IMR-90 (cell line): Measurements from ENCODE around the gene CELA3B.
"Not testable (repeated sequence)": the region's sequence is repeated elsewhere in the genome, so short reads cannot be mapped to it uniquely, and the experiment has no call there.

Experiments used
- BHLHE40 ChIP-seq: fragments of 150-350 bp; IDR thresholded peaks from 2 replicates; pipeline ENCODE4 v1.6.1; 2016; ENCODE audit warnings: mild to moderate bottlenecking, low read depth, low read length
- CEBPB ChIP-seq: IDR thresholded peaks from 2 replicates; pipeline ENCODE4 v1.6.1; 2012; ENCODE audit warnings: low read depth, low read length, improper control_type of control experiment
- CHD1 ChIP-seq: IDR thresholded peaks from 2 replicates; pipeline ENCODE4 v1.6.1; 2012; ENCODE audit warnings: low read depth, low read length, improper control_type of control experiment
- FOS ChIP-seq: fragments of 150-350 bp; IDR thresholded peaks from 2 replicates; pipeline ENCODE4 v1.6.1; 2016; ENCODE audit warnings: low read depth, low read length
- MAFK ChIP-seq: IDR thresholded peaks from 2 replicates; pipeline ENCODE4 v1.6.1; 2012; ENCODE audit warnings: low read depth, low read length, improper control_type of control experiment
- MXI1 ChIP-seq: IDR thresholded peaks from 2 replicates; pipeline ENCODE4 v1.6.1; 2012; ENCODE audit warnings: low read depth, mild to moderate bottlenecking, low read length, moderate library complexity, borderline replicate concordance
- POLR2A ChIP-seq: IDR thresholded peaks from 2 replicates; pipeline ENCODE4 v1.6.1; 2012; ENCODE audit warnings: mild to moderate bottlenecking, low read depth, low read length
- RAD21 ChIP-seq: IDR thresholded peaks from 2 replicates; pipeline ENCODE4 v1.6.1; 2012; ENCODE audit warnings: low read length, improper control_type of control experiment
- RCOR1 ChIP-seq: IDR thresholded peaks from 2 replicates; pipeline ENCODE4 v1.6.1; 2012; ENCODE audit warnings: mild to moderate bottlenecking, low read length, improper control_type of control experiment; ENCODE audit not compliant: insufficient replicate concordance
- RFX5 ChIP-seq: IDR thresholded peaks from 2 replicates; pipeline ENCODE4 v1.8.0; 2012; ENCODE audit warnings: low read depth, mild to moderate bottlenecking, low read length, moderate library complexity
- SMC3 ChIP-seq: fragments of 150-350 bp; IDR thresholded peaks from 2 replicates; pipeline ENCODE4 v1.6.1; 2016; ENCODE audit warnings: low read depth, mild to moderate bottlenecking, antibody characterized with exemption, low read length, moderate library complexity
- TF ChIP-seq, protein P1 (sequence below): conservative IDR thresholded peaks from 2 replicates; pipeline ENCODE4 v1.5.1; 2012; ENCODE audit warnings: mild to moderate bottlenecking, low read depth, low read length, improper control_type of control experiment
- TF ChIP-seq, protein P2 (sequence below): fragments of 150-350 bp; IDR thresholded peaks from 2 replicates; pipeline ENCODE4 v1.6.1; 2016; ENCODE audit warnings: low read depth, mild to moderate bottlenecking, low read length, moderate library complexity, borderline replicate concordance
- TF ChIP-seq, protein P3 (sequence below): fragments of 150-350 bp; IDR thresholded peaks from 2 replicates; pipeline ENCODE4 v1.6.1; 2017; ENCODE audit warnings: mild to moderate bottlenecking, antibody characterized with exemption, low read length, low read depth

DNA sequence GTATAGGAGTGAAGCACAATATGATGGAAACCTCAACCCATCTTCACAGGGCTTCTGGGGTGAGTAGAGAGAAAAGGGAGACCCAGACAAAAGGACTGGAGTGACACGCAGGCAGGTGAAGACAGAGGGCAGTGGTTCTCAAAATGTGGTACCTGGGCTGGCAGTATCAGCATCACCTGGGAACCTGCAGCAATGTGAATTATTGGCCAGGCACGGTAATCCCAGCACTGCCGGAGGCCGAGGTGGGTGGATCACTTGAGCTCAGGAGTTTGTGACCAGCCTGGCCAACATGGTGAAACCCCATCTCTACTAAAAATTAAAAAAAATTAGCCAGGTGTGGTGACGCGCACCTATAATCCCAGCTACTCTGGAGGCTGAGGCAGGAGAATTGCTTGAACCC, 5.3 kb downstream of the CELA3B start:
- TF ChIP-seq, protein P1, sequence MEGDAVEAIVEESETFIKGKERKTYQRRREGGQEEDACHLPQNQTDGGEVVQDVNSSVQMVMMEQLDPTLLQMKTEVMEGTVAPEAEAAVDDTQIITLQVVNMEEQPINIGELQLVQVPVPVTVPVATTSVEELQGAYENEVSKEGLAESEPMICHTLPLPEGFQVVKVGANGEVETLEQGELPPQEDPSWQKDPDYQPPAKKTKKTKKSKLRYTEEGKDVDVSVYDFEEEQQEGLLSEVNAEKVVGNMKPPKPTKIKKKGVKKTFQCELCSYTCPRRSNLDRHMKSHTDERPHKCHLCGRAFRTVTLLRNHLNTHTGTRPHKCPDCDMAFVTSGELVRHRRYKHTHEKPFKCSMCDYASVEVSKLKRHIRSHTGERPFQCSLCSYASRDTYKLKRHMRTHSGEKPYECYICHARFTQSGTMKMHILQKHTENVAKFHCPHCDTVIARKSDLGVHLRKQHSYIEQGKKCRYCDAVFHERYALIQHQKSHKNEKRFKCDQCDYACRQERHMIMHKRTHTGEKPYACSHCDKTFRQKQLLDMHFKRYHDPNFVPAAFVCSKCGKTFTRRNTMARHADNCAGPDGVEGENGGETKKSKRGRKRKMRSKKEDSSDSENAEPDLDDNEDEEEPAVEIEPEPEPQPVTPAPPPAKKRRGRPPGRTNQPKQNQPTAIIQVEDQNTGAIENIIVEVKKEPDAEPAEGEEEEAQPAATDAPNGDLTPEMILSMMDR = not testable (repeated sequence)
- not testable (repeated sequence) for TF ChIP-seq MAFK, POLR2A, BHLHE40, RCOR1, MXI1, CEBPB, SMC3, CHD1, FOS, RAD21, RFX5
- TF ChIP-seq, protein P2, sequence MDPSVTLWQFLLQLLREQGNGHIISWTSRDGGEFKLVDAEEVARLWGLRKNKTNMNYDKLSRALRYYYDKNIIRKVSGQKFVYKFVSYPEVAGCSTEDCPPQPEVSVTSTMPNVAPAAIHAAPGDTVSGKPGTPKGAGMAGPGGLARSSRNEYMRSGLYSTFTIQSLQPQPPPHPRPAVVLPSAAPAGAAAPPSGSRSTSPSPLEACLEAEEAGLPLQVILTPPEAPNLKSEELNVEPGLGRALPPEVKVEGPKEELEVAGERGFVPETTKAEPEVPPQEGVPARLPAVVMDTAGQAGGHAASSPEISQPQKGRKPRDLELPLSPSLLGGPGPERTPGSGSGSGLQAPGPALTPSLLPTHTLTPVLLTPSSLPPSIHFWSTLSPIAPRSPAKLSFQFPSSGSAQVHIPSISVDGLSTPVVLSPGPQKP = not testable (repeated sequence)
- TF ChIP-seq, protein P3, sequence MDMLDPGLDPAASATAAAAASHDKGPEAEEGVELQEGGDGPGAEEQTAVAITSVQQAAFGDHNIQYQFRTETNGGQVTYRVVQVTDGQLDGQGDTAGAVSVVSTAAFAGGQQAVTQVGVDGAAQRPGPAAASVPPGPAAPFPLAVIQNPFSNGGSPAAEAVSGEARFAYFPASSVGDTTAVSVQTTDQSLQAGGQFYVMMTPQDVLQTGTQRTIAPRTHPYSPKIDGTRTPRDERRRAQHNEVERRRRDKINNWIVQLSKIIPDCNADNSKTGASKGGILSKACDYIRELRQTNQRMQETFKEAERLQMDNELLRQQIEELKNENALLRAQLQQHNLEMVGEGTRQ = not testable (repeated sequence)
